ENCODE measurements around the gene PTH2.

DNA sequence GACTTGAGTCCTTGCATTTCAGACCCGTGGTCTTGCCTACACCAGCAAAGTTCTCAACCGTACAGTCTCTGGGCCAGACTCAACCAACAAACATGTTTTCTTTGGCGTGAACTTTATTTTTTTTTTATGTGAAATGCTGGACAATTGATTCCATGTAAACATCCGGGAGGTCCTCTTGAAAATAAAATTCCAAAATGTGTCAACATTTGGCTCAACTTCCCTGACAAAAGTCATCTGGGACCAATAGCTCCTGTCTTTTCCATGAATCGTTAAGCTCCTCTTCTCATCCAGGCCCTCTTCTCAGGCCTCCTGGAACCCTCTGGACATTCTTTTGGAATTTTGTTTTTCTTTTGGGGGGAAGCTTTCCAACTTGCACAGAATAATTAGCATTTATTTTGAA is 32.5 kb upstream of the PTH2 start:
- no peak for TF ChIP-seq POLR2A (IDR thresholded peaks at IDR 0.05)
- TF ChIP-seq, protein P1, sequence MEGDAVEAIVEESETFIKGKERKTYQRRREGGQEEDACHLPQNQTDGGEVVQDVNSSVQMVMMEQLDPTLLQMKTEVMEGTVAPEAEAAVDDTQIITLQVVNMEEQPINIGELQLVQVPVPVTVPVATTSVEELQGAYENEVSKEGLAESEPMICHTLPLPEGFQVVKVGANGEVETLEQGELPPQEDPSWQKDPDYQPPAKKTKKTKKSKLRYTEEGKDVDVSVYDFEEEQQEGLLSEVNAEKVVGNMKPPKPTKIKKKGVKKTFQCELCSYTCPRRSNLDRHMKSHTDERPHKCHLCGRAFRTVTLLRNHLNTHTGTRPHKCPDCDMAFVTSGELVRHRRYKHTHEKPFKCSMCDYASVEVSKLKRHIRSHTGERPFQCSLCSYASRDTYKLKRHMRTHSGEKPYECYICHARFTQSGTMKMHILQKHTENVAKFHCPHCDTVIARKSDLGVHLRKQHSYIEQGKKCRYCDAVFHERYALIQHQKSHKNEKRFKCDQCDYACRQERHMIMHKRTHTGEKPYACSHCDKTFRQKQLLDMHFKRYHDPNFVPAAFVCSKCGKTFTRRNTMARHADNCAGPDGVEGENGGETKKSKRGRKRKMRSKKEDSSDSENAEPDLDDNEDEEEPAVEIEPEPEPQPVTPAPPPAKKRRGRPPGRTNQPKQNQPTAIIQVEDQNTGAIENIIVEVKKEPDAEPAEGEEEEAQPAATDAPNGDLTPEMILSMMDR (IDR thresholded peaks at IDR 0.05), result no peak
- no peak for TF ChIP-seq POLR2AphosphoS5 (IDR thresholded peaks at IDR 0.05)

All from prostate gland (tissue), 2 donors.